Stimulated activated CD8-positive, alpha-beta memory T cell treated with anti-CD3 and anti-CD28 coated beads, Interleukin-15, amount 100 ng/mL, for 1 hour (primary cell): Measurements from ENCODE around the gene PURA.

Experiments
- DNase-seq: peaks from one replicate; pipeline ENCODE4 v3.0.0-alpha.2; 2020; ENCODE audit warnings: low read depth

PURA gene

DNA sequence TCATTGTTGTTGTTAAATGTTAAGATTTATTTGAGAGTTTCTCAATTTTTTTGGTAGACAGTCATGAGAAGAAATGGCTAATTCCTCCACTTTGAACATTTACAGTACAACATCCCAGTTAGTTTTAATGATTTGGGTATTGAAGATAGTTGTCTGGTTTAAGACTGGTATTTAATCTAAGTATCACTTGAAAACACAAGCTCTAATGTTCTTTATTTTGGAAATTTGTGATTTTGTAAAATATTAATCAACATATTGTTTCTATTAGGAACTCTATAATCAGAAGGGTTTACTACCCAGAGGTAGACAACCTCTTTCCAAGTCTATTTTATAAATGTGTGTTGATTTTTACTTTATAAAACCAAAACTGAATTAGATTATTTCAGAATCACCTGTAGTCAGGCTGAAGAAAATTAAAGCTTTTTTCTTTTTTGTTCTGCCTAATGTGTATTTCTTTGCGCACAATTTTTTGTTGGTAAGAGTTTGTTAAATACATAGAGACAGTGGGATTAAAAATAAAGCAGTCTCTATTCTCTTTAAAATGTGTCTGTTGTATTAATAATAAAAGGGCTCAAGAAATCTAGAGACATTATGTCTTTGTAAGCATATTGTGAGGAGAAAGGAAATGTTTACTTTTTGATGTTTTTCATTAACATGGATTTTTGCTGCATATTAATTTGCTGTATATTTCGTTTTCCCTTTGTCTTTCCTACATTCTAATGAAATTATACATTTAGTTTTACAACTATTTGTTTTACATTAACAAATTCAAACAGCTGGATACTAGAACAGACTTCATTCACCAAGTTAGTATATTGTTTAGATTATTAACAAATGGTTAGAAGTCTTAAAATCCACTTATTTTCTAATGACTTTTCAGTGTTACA, 3.9 kb upstream of the PURA start:
- DNase-seq: no peak

DNA sequence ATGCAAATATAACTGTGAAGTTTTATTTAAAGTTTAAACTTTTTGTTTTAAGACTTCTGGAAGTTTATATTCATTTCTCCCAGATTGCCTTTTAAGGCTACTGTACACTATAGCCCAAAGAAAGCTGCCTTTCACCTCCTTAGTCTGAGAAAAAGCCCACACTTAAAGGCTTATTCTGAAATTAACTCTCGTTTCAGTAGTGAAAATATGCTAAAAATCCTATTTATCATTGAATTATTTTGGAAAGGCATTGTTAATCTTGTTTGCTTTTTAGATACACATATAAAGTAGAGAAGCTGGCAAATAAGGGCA, 3.3 kb upstream of the PURA start:
- no peak for DNase-seq

DNA sequence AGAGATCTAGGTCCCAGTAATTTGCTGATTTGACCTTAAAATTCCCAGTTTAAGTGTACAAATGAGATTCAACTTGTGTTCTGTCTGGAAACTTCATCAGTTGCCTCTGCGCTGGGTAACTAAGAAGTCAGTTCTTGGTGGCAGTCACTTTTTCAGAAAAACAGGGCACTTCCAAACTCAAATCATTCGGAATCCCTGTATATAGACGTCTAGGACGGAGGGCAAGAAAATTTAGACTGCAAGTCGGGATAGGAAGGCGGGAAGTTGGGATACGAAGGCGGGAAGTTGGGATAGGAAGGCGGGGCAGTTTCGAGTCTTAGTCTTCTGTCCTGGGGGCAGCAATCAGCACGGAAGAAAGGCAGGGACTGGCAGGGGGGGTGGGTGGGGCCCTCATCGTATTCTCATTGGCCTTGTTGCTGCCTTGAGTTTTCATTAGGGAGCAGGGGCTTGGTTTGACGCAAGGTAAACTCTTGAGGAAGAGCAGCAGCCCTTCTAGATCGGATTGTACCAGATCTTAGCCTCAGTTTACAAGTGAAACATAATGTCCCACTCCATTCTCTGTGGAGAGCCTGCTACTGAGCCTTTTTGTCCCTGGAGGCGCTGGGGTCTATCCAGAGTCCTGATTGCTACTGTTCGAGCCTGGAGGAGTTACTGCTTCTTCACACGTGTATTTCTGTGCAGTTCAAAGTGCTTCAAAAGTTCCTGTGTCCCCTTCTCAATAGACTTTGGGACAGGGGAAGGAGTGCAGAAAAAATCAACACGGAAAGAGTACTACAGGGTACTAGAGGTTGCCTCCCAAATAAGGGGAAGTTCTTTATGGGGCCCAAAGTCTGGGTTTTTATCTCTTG, 2.7 kb upstream of the PURA start:
- no peak for DNase-seq

DNA sequence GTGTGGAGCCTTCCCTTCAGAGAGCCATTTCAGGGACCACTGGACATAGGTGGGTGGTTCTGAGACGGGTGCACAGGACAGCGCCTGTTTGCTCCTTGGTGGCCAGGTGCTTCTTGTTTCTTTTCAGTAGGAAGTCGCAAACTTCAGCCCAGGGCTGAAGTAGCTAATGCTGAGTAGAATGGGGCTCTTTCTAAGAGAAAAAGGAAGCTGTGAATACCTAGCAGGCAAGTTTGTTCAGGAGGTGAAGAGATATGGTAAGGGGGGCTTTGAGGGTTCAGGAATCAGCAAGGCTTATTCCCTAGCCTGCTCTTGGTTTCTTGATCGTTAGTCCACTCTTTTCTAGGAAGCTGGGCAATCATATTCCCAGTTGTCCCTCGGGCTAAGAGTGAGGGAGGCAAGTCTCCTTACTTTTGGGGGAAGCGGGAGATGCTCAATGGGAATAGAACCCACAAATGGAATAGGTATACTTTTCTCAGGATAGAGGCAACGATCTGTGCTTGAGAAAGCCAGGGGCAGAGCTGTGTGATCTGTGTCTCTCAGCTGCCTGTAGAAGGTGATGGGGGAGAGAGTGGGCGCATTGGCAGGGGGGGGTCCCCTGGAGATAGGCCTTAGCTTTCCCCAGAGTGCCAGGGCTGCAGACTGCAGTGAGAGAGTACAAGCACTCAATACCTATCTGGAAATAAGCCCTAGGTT, 1.9 kb upstream of the PURA start:
- no peak for DNase-seq

DNA sequence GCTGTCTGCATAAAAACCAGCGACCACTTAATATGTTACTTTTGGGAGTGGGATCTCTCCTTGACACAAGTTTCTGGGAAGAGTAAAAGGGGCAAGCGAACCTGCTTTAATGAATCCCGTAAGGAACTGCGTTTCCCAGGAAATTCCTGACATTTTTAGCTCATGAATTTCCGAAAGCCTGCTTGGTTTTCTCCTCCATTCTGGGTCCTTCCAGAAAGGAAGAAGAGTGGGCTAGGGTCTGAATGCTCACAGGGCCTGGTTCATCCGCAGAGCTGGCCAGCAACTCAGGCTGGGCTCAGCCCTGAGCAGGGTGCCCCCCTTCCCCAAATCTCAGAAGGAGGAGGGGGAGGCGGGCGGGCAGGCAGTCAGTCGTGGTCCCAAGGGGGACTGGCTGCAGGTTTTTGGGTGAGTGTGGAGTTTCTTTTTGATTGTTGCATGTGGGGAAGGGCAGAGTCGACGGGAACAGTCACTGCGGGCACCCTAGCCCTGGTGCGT, 1.2 kb upstream of the PURA start:
- no peak for DNase-seq

DNA sequence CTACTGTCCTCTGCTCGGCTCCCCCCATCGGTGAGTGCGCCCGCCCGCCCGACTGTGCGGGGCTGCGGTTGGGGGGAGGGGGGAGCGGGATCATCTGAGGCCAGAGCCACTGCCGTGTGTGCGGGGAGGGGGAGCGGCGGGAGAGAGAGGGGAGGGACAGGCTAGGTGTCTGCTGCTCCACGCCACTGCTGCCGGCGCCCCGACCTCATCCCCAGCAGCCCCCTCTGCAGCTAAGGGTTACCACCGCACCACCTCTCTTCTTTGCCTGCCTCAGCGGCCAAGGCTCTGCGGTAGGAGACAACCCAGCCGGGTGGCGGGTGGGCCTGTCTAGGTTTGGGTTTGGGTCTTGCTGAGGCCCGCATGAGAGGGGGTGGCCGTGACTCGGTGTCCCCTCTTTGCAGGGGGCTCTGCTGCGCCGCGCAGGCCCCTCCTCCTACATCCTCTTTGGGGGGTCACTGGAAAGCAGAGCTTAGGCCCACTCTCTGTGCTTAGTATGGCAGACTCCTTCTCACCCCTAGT, 670 bp upstream of the PURA start:
- no peak for DNase-seq

DNA sequence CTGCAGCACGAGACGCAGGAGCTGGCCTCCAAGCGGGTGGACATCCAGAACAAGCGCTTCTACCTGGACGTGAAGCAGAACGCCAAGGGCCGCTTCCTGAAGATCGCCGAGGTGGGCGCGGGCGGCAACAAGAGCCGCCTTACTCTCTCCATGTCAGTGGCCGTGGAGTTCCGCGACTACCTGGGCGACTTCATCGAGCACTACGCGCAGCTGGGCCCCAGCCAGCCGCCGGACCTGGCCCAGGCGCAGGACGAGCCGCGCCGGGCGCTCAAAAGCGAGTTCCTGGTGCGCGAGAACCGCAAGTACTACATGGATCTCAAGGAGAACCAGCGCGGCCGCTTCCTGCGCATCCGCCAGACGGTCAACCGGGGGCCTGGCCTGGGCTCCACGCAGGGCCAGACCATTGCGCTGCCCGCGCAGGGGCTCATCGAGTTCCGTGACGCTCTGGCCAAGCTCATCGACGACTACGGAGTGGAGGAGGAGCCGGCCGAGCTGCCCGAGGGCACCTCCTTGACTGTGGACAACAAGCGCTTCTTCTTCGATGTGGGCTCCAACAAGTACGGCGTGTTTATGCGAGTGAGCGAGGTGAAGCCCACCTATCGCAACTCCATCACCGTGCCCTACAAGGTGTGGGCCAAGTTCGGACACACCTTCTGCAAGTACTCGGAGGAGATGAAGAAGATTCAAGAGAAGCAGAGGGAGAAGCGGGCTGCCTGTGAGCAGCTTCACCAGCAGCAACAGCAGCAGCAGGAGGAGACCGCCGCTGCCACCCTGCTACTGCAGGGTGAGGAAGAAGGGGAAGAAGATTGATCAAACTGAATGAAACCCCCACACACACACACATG, 654 bp downstream of the PURA start:
- no peak for DNase-seq

DNA sequence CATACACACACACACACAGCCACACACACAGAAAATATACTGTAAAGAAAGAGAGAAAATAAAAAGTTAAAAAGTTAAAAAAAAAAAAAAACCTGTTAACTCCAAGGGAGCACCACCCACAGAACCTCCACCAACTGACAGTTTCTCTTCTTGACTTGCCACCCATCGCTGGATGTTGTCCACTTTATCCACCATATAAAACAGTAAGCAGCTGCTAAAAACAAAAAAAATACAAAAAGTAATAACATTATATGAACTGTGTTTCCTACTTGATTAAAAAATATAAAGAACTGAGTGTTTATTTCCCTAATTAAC, 1.2 kb downstream of the PURA start:
- no peak for DNase-seq

DNA sequence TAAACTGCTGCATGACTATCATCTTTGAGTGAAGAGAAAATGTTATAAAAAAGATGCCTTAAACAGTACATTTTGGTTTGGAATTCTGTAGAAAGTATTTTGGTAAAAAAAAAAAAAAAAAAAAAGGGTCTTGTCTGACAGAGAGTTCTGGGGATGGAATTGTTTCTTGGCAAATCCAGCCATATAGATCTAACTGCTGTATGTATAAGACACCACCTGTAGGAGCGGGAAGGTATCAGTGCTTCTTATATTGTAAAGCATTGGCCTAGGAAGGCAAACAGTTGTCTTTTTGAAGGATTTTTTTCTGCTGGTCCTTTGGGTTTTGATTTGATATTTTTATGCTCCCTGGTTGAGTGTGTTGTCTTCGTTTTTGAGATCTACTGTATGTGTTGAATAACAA, 2.8 kb downstream of the PURA start:
- no peak for DNase-seq

DNA sequence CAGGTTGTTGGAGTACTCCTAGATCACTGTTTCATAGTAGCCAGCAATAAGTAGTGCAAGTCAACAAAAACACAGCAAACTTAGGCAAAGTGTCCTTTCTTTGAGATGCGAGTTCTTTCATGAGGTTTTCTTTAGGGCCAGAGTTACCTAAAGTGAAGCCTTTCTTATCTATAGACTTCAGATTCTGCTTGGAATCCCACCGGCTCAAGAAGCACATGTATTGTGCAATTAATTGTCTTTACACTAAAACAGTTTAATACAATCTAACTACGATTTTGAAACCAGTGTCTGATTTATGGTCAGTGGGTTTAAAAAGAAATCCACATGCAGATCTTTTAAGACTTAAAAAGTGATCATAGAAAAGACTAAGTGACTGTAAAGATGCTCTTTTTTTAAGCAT, 3.6 kb downstream of the PURA start:
- no peak for DNase-seq

DNA sequence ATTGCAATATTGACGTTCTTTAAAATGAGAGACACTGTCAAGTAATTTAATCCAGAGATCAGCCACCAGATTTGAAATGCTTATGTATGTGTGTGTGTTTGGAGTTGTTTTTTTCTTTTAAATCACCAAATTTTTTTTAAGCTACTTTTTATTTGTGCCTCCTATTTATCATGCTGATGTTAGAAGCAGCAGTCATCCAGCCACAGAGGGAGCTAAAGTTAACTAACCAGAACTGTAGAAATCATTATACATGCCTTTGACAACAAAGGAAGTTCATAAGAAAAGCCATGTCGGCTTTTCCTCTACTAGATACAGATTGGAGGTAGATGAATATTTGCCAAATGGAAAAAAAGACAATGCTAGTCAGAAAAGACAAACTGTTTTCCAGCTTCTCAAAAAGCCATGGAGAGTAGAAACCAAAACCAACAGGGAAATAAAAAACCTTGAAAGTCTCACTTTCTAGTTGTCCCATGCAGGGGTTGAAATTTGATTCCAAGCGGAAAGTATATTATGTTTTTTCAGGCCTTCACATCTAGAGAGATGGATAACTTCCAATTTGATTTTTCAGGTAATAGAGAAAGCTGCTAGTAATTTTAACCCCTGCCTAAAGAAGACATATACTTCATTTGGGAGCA, 4.5 kb downstream of the PURA start:
- DNase-seq: no peak

DNA sequence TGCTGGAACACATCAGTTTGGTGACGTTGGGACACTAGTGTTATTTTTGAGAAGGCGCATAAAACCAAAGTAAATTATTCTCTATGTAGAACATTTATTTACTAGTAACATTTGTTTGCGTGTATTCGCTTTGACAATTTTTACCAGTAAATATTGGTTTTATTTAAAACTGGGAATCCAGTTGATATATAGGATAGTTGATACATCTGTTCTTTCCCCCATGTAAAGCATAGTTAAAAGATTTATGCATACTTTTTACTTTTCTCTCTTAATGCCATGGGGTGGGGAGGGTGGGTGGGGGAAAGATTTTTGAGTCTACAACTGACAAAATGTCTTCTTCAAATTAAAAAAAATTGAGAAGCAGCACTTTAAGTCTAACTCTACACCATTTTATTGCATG, 11.7 kb downstream of the PURA start, which contains the start of gene IGIP:
IGIP (plus strand) TSS at position 301 of the 400 bp plus-strand sequence. CDS start 2,540 bp downstream, outside the sequence.
- DNase-seq: no peak

DNA sequence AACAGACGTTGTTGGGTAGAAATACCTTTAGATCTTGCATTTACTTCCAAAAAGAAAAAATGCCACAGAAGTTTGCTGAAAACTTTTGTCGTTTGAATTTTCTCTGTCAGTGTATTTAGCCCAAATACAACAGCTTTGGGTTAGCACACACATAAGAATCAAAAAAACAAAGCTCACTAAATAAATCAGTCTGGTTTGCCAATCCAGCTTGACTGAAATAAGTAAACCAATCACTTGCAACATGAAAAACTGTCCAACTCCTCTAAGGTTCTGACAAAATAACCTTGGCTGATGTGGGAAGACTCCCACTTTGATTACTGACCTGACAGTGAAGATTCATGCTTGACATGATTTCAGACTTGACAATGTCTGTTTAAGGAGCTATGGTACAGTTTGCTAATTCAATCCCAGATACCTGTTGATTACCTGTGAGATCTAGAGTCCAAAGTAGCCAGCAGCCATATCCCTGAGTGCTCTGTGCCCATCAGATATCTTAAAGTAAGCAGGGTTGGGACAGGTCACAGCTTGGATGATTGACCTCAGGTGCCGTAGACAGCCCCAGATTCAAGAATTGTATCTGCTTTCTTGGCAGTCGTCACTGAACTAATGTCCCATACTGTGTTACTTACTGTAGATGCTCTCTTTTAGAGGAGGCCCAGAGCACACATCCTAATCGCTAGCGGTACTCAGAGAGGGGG, 12.6 kb downstream of the PURA start:
- DNase-seq: no peak

DNA sequence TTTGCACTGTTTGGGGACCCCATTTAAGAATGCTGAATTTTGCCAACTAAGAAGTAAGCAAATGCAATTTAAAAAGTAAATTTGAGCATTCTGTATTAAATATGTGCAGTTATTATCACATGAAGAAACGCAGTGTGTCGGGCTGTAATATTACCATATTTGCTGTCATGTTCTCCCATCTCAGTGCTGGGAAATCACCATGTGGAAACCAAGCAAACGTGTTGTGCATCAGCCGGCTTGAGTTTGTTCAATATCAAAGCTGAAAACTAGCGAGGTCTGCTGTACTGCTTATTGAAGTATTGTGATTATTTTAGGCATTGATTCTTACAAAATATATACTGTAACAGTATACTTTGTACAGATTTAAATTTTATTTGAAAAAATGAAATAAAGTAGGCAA, 14.5 kb downstream of the PURA start:
- DNase-seq: no peak

DNA sequence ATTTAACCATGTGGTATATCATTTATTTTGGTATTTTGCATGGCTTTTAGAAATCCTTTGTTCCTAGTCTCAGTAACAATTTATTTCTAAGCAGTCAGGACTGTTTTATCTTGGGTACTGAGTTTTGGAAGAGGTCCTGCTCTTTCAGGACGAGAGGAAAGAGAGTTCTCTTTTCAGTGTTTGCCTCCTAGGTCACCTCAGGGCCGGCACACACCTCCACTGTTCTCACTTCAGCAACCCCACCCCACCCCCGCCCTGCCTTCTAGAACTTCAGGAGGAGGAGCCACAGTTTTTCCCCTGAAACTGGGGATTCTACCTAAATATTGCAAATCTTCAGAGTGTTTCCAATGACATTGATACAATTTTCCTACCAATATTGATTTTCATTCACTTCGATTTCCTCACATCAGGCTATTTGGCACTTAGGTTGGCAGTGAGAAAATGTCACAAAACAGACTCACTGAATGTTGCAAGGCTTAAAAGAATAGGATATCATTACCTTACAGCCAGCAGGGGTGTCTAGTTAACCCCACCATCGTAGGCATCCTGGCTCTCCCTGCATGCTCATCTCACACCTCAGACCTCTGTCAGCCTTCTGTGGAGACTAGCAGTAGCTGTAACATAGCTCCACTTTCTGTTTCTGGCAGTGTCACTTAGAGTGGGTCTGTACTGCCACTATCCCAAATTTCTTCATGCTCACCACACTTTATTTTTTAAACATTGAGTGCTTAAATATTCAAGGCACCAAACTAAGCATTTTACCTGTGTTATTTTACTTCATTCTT, 17.2 kb downstream of the PURA start:
- no peak for DNase-seq

DNA sequence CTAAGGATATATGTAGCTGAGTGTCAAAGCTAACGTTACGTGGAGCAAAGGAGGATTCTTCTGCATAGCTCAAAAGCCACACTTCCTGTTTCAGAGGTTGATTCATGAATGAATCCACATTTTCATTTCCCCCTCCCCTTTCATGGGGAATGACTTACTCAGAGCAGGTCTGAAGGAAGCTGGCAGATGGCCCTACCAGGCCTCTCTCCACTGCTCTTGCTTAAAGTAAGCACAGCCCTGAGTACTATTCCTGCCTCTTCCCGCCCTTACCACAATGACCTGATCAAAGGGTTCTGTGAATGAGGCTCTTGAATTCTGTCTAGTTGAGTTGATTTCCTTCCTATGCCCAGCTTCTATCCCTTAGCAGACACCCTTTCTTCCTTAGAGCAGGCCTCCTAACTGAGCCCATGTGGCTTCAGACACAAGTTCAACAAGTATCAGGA, 18.1 kb downstream of the PURA start:
- DNase-seq: no peak

DNA sequence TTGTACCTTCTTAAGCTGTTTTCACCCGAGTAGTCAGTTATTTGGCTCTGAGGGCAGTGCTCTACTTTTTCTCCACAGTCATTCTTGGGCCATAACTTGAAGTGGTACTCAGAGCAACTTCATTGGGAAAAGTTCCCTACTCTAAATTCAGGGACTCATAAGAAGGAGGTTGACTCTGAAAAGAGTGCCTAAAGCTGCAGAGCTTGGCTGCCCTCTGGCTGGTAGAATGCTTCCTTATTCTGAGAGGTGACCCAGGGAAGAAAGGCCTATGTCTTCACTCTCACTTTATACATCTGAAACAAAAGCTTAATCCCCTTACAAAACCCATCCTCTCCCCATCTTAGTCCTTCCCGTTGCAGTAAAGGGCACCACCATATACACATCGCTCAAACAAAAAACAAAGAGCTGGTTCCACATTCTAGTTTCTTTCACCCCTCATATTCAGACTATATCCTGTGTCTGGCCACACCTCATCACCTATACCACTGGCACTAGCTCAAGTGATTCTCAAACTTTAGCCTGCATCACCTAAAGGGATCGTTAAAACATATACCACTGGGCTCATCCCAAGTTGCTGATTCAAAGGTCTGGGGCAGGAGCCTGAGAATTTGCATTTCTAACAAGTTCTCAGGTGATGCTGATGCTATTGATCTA, 19.7 kb downstream of the PURA start:
- DNase-seq: no peak

DNA sequence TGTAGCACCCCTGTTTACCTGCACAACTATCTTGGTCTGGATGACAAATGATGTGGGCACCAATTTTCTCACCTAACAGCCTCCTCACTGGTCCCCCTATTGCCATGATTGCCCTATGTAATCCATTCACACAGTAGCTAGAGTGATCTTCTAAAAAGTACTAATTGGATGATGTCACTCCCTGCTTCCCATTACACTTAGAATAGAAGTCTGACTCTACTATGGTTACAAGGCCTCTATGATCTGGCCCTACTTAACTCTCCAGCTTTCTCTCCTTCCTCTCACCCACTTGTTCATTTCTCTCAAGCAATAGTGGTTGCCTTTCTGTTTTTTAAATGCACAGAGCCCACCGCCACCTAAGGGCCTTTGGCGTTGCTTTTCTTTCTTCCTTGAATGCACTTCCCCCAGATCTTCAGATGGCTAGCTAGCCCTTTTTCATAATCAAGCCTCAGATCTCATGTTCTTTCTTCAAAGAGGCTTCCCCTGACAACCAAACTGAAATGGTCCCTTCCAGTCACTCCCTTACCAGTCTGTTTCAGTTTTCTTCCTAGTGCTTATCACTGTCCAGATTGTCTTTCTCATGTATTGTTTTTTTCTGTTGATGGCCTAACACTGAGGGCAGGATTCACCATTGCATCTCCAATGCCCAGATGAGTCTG, 20.5 kb downstream of the PURA start:
- DNase-seq: no peak
